Stimulated activated memory B cell treated with anti-CD40 and anti-IgM and Interleukin-4, amounts not matched to agents 10 μg/mL and 1 μg/mL and 100 μg/mL, for 72 hours (primary cell): ENCODE results near the gene RBM22.

Source experiments
- ATAC-seq: fragments of 150-1000 bp; cut with Tn5 transposase; 2 replicates; pipeline ENCODE4 v1.10.0; 2021
- H3K27ac Mint-ChIP-seq: one replicate; pipeline ENCODE4 v1.8.0; 2022; ENCODE audit warnings: mild to moderate bottlenecking, mixed read lengths
- H3K27me3 Mint-ChIP-seq: one replicate; pipeline ENCODE4 v1.8.0; 2022; ENCODE audit warnings: mixed read lengths
- H3K36me3 Mint-ChIP-seq: one replicate; pipeline ENCODE4 v1.8.0; 2022; ENCODE audit warnings: mixed read lengths
- H3K4me1 Mint-ChIP-seq: one replicate; pipeline ENCODE4 v1.8.0; 2022; ENCODE audit warnings: mixed read lengths
- H3K4me3 Mint-ChIP-seq: one replicate; pipeline ENCODE4 v1.8.0; 2022; ENCODE audit warnings: mild to moderate bottlenecking, moderate library complexity, mixed read lengths
- H3K9me3 Mint-ChIP-seq: one replicate; pipeline ENCODE4 v1.8.0; 2022; ENCODE audit warnings: mixed read lengths

Gene RBM22

GRCh38 chr5:150692276-150692675, 8.6 kb downstream of the RBM22 start:
- Mint-ChIP-seq H3K4me1 (no peaks in the 10 kb centered on the region), H3K4me3 (no peak overlapping the region)

GRCh38 chr5:150690760-150691159, 10.1 kb downstream of the RBM22 start:
- no peak overlapping the region for H3K4me3 Mint-ChIP-seq

More at GRCh38 chr5:150692276-150692675, 8.6 kb downstream of the RBM22 start:
- Mint-ChIP-seq H3K27ac (no peak overlapping the region), H3K36me3 (peaks cover 57% of the 10 kb centered on the region), H3K27me3 (no peaks in the 10 kb centered on the region), H3K9me3 (no peaks in the 10 kb centered on the region)
- no peak for ATAC-seq

GRCh38 chr5:150689120-150689519, 11.7 kb downstream of the RBM22 start:
- peaks cover 42% of the 10 kb centered on the region for H3K36me3 Mint-ChIP-seq
- no peaks in the 10 kb centered on the region for H3K27me3 Mint-ChIP-seq
- no peak overlapping the region for H3K27ac Mint-ChIP-seq

More at GRCh38 chr5:150690760-150691159, 10.1 kb downstream of the RBM22 start:
- no peaks in the 10 kb centered on the region for H3K9me3 Mint-ChIP-seq
- H3K27ac Mint-ChIP-seq = no peak overlapping the region
- no peak for ATAC-seq
- H3K36me3 Mint-ChIP-seq = peaks cover 49% of the 10 kb centered on the region
- H3K4me1 Mint-ChIP-seq = no peaks in the 10 kb centered on the region
- no peaks in the 10 kb centered on the region for H3K27me3 Mint-ChIP-seq

GRCh38 chr5:150676578-150676977, 24.3 kb downstream of the RBM22 start:
- Mint-ChIP-seq H3K27ac (no peak overlapping the region), H3K4me1 (peaks cover 6% of the 10 kb centered on the region), H3K36me3 (peaks cover 10% of the 10 kb centered on the region), H3K9me3 (no peaks in the 10 kb centered on the region), H3K4me3 (no peak overlapping the region), H3K27me3 (peaks cover 9% of the 10 kb centered on the region)
- no peak for ATAC-seq

More at GRCh38 chr5:150689120-150689519, 11.7 kb downstream of the RBM22 start:
- H3K9me3 Mint-ChIP-seq = no peaks in the 10 kb centered on the region
- no peak for ATAC-seq
- no peak overlapping the region for H3K4me3 Mint-ChIP-seq
- H3K4me1 Mint-ChIP-seq = no peaks in the 10 kb centered on the region

- Mint-ChIP-seq H3K27ac (no peak overlapping the region), H3K27me3 (peaks cover 21% of the 10 kb centered on the region), H3K4me1 (peaks cover 6% of the 10 kb centered on the region), H3K4me3 (no peak overlapping the region), H3K36me3 (peaks cover 2% of the 10 kb centered on the region), H3K9me3 (no peaks in the 10 kb centered on the region)
- ATAC-seq = no peak
Observed at GRCh38 chr5:150675069-150675468, 25.8 kb downstream of the RBM22 start.

- ATAC-seq = no peak
- Mint-ChIP-seq H3K4me3 (no peak overlapping the region), H3K9me3 (no peaks in the 10 kb centered on the region), H3K27ac (no peak overlapping the region), H3K36me3 (no peaks in the 10 kb centered on the region), H3K4me1 (peaks cover 6% of the 10 kb centered on the region), H3K27me3 (peaks cover 27% of the 10 kb centered on the region)
Observed at GRCh38 chr5:150674341-150674821, 26.5 kb downstream of the RBM22 start.

- peaks cover 6% of the 10 kb centered on the region for H3K4me1 Mint-ChIP-seq
- no peaks in the 10 kb centered on the region for H3K9me3 Mint-ChIP-seq
- no peak overlapping the region for H3K27ac Mint-ChIP-seq
- ATAC-seq = no peak
- no peak overlapping the region for H3K4me3 Mint-ChIP-seq
- H3K27me3 Mint-ChIP-seq = peaks cover 27% of the 10 kb centered on the region
- H3K36me3 Mint-ChIP-seq = no peaks in the 10 kb centered on the region
Observed at GRCh38 chr5:150672884-150673275, 28.0 kb downstream of the RBM22 start.

GRCh38 chr5:150672237-150672883, 28.5 kb downstream of the RBM22 start:
- Mint-ChIP-seq H3K4me3 (peak overlapping the region; percentile 69), H3K4me1 (peaks cover 6% of the 10 kb centered on the region), H3K27me3 (peaks cover 27% of the 10 kb centered on the region), H3K27ac (no peak overlapping the region), H3K36me3 (no peaks in the 10 kb centered on the region), H3K9me3 (no peaks in the 10 kb centered on the region)
- ATAC-seq = peak; percentile 55

- Mint-ChIP-seq H3K27ac (no peak overlapping the region), H3K4me3 (peak overlapping the region; percentile 69), H3K27me3 (peaks cover 27% of the 10 kb centered on the region), H3K4me1 (peaks cover 6% of the 10 kb centered on the region), H3K9me3 (no peaks in the 10 kb centered on the region), H3K36me3 (no peaks in the 10 kb centered on the region)
- ATAC-seq = peak; percentile 64
Observed at GRCh38 chr5:150671509-150672236, 29.2 kb downstream of the RBM22 start.

- Mint-ChIP-seq H3K4me3 (no peak overlapping the region), H3K27ac (no peak overlapping the region), H3K27me3 (peaks cover 27% of the 10 kb centered on the region), H3K4me1 (peaks cover 6% of the 10 kb centered on the region), H3K36me3 (no peaks in the 10 kb centered on the region), H3K9me3 (no peaks in the 10 kb centered on the region)
- ATAC-seq = no peak
Observed at GRCh38 chr5:150670948-150671310, 29.9 kb downstream of the RBM22 start.

GRCh38 chr5:150670275-150670947, 30.5 kb downstream of the RBM22 start:
- Mint-ChIP-seq H3K9me3 (no peaks in the 10 kb centered on the region), H3K4me3 (no peak overlapping the region), H3K36me3 (no peaks in the 10 kb centered on the region), H3K4me1 (peaks cover 6% of the 10 kb centered on the region), H3K27me3 (peaks cover 27% of the 10 kb centered on the region), H3K27ac (no peak overlapping the region)
- no peak for ATAC-seq

- Mint-ChIP-seq H3K9me3 (no peaks in the 10 kb centered on the region), H3K4me3 (no peak overlapping the region), H3K36me3 (no peaks in the 10 kb centered on the region), H3K4me1 (no peaks in the 10 kb centered on the region), H3K27me3 (peaks cover 24% of the 10 kb centered on the region), H3K27ac (no peak overlapping the region)
- ATAC-seq = no peak
Observed at GRCh38 chr5:150665044-150665443, 35.8 kb downstream of the RBM22 start.

- no peaks in the 10 kb centered on the region for H3K36me3 Mint-ChIP-seq
- no peak for ATAC-seq
- H3K4me1 Mint-ChIP-seq = no peaks in the 10 kb centered on the region
- no peak overlapping the region for H3K4me3 Mint-ChIP-seq
- no peak overlapping the region for H3K27ac Mint-ChIP-seq
- H3K27me3 Mint-ChIP-seq = peaks cover 18% of the 10 kb centered on the region
- no peaks in the 10 kb centered on the region for H3K9me3 Mint-ChIP-seq
Observed at GRCh38 chr5:150663936-150664335, 36.9 kb downstream of the RBM22 start.

- Mint-ChIP-seq H3K36me3 (no peaks in the 10 kb centered on the region), H3K9me3 (no peaks in the 10 kb centered on the region), H3K4me1 (no peaks in the 10 kb centered on the region), H3K4me3 (no peak overlapping the region), H3K27me3 (peaks cover 18% of the 10 kb centered on the region), H3K27ac (no peak overlapping the region)
- ATAC-seq = no peak
Observed at GRCh38 chr5:150662731-150663516, 37.9 kb downstream of the RBM22 start.
